Measurements from ENCODE around the gene EYS. TPM values are rescaled to one million over a fixed set of nuclear protein-coding genes. Genes with fewer than 3 reads are reported as not detected.

Gene EYS
- total RNA-seq, 1 donor from 2014 or later: not detected

GRCh38 chr6:63887002-63887751, 1819.8 kb downstream of the EYS start:
- Mint-ChIP-seq H3K4me1 (ENCODE audit: unreplicated experiment) (no peaks in the 10 kb centered on the region), H3K27me3 (ENCODE audit: unreplicated experiment) (peaks cover 2% of the 10 kb centered on the region), H3K4me3 (ENCODE audit: unreplicated experiment) (no peak overlapping the region), H3K36me3 (ENCODE audit: low read depth, unreplicated experiment) (no peaks in the 10 kb centered on the region), H3K9me3 (ENCODE audit: unreplicated experiment) (no peaks in the 10 kb centered on the region), H3K27ac (ENCODE audit: unreplicated experiment) (no peak overlapping the region)
- TF ChIP-seq CTCF (IDR thresholded peaks at IDR 0.05; ENCODE audit: unreplicated experiment): no peak
- no peak for DNase-seq (ENCODE audit: low spot score)

GRCh38 chr6:63886341-63886740, 1820.7 kb downstream of the EYS start:
- Mint-ChIP-seq H3K36me3 (ENCODE audit: low read depth, unreplicated experiment) (no peaks in the 10 kb centered on the region), H3K4me3 (ENCODE audit: unreplicated experiment) (no peak overlapping the region), H3K27ac (ENCODE audit: unreplicated experiment) (no peak overlapping the region), H3K27me3 (ENCODE audit: unreplicated experiment) (no peaks in the 10 kb centered on the region), H3K9me3 (ENCODE audit: unreplicated experiment) (no peaks in the 10 kb centered on the region), H3K4me1 (ENCODE audit: unreplicated experiment) (no peaks in the 10 kb centered on the region)
- no peak for TF ChIP-seq CTCF (IDR thresholded peaks at IDR 0.05; ENCODE audit: unreplicated experiment)
- no peak for DNase-seq (ENCODE audit: low spot score)

- Mint-ChIP-seq H3K27me3 (ENCODE audit: unreplicated experiment) (no peaks in the 10 kb centered on the region), H3K4me3 (ENCODE audit: unreplicated experiment) (no peak overlapping the region), H3K27ac (ENCODE audit: unreplicated experiment) (no peak overlapping the region), H3K4me1 (ENCODE audit: unreplicated experiment) (no peaks in the 10 kb centered on the region), H3K9me3 (ENCODE audit: unreplicated experiment) (no peaks in the 10 kb centered on the region), H3K36me3 (ENCODE audit: low read depth, unreplicated experiment) (no peaks in the 10 kb centered on the region)
- no peak for TF ChIP-seq CTCF (IDR thresholded peaks at IDR 0.05; ENCODE audit: unreplicated experiment)
- no peak for DNase-seq (ENCODE audit: low spot score)
Measured at GRCh38 chr6:63883597-63883996, 1823.4 kb downstream of the EYS start.

- no peak overlapping the region for H3K27ac Mint-ChIP-seq (ENCODE audit: unreplicated experiment)
- TF ChIP-seq CTCF (IDR thresholded peaks at IDR 0.05; ENCODE audit: unreplicated experiment): peak; percentile 24
- H3K9me3 Mint-ChIP-seq (ENCODE audit: unreplicated experiment): no peaks in the 10 kb centered on the region
- H3K4me1 Mint-ChIP-seq (ENCODE audit: unreplicated experiment): no peaks in the 10 kb centered on the region
- no peaks in the 10 kb centered on the region for H3K27me3 Mint-ChIP-seq (ENCODE audit: unreplicated experiment)
- no peak overlapping the region for H3K4me3 Mint-ChIP-seq (ENCODE audit: unreplicated experiment)
- DNase-seq (ENCODE audit: low spot score): no peak
- H3K36me3 Mint-ChIP-seq (ENCODE audit: low read depth, unreplicated experiment): no peaks in the 10 kb centered on the region
Measured at GRCh38 chr6:63882208-63882607, 1824.8 kb downstream of the EYS start.

- no peaks in the 10 kb centered on the region for H3K4me1 Mint-ChIP-seq (ENCODE audit: unreplicated experiment)
- H3K4me3 Mint-ChIP-seq (ENCODE audit: unreplicated experiment): no peak overlapping the region
- H3K9me3 Mint-ChIP-seq (ENCODE audit: unreplicated experiment): no peaks in the 10 kb centered on the region
- H3K27me3 Mint-ChIP-seq (ENCODE audit: unreplicated experiment): no peaks in the 10 kb centered on the region
- no peaks in the 10 kb centered on the region for H3K36me3 Mint-ChIP-seq (ENCODE audit: low read depth, unreplicated experiment)
- no peak for TF ChIP-seq CTCF (IDR thresholded peaks at IDR 0.05; ENCODE audit: unreplicated experiment)
- H3K27ac Mint-ChIP-seq (ENCODE audit: unreplicated experiment): no peak overlapping the region
- no peak for DNase-seq (ENCODE audit: low spot score)
Measured at GRCh38 chr6:63881791-63882190, 1825.2 kb downstream of the EYS start.

Measured in endothelial cell (in vitro differentiated cells).